ENCODE measurements around the gene ASPSCR1. TPM values are rescaled to one million over a fixed set of nuclear protein-coding genes. Genes with fewer than 3 reads are reported as not detected.

ASPSCR1 gene
- total and polyA plus RNA-seq, 2 of the 13 experiments (the other 11 are each of a cell fraction or from before 2014, with no cell fraction given): 274 to 314 TPM

- TF ChIP-seq ZNF253 (CRISPR knock-in tag; IDR thresholded peaks at IDR 0.05; ENCODE audit: borderline replicate concordance): no peak
- no peak for TF ChIP-seq MAF1 (CRISPR knock-in tag; IDR thresholded peaks at IDR 0.05; ENCODE audit: borderline replicate concordance)
- TF ChIP-seq SIX4 (CRISPR knock-in tag; IDR thresholded peaks at IDR 0.05): no peak
- TF ChIP-seq, protein P1, sequence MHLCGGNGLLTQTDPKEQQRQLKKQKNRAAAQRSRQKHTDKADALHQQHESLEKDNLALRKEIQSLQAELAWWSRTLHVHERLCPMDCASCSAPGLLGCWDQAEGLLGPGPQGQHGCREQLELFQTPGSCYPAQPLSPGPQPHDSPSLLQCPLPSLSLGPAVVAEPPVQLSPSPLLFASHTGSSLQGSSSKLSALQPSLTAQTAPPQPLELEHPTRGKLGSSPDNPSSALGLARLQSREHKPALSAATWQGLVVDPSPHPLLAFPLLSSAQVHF (CRISPR knock-in tag; IDR thresholded peaks at IDR 0.05): no peak
- no peak for TF ChIP-seq MED1 (CRISPR knock-in tag; IDR thresholded peaks at IDR 0.05)
- no peak for TF ChIP-seq ZKSCAN5 (CRISPR knock-in tag; IDR thresholded peaks at IDR 0.05)
- no peak for TF ChIP-seq ISL2 (CRISPR knock-in tag; IDR thresholded peaks at IDR 0.05)
- no peak for TF ChIP-seq CCAR2 (optimal IDR thresholded peaks at IDR 0.05; ENCODE audit: low read depth, low read length)
- TF ChIP-seq TOE1 (CRISPR knock-in tag; IDR thresholded peaks at IDR 0.05): no peak
- TF ChIP-seq MEIS2 (CRISPR knock-in tag; IDR thresholded peaks at IDR 0.05): no peak
- no peak for TF ChIP-seq ETS1 (CRISPR knock-in tag; IDR thresholded peaks at IDR 0.05)
- TF ChIP-seq TEF (CRISPR knock-in tag; IDR thresholded peaks at IDR 0.05): no peak
- TF ChIP-seq ZNF577 (CRISPR knock-in tag; IDR thresholded peaks at IDR 0.05; ENCODE audit: borderline replicate concordance, low read depth): no peak
- TF ChIP-seq ZNF780A (CRISPR knock-in tag; IDR thresholded peaks at IDR 0.05): no peak
- TF ChIP-seq, protein P2, sequence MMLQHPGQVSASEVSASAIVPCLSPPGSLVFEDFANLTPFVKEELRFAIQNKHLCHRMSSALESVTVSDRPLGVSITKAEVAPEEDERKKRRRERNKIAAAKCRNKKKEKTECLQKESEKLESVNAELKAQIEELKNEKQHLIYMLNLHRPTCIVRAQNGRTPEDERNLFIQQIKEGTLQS (CRISPR knock-in tag; IDR thresholded peaks at IDR 0.05): no peak
- TF ChIP-seq ZNF296 (CRISPR knock-in tag; conservative IDR thresholded peaks at IDR 0.05): no peak
- TF ChIP-seq SAFB2 (CRISPR knock-in tag; IDR thresholded peaks at IDR 0.05; ENCODE audit: borderline replicate concordance, low read depth): no peak
- TF ChIP-seq PRPF4 (IDR thresholded peaks at IDR 0.05; ENCODE audit: low read depth, low read length, poor library complexity, severe bottlenecking): no peak
- TF ChIP-seq, protein P3, sequence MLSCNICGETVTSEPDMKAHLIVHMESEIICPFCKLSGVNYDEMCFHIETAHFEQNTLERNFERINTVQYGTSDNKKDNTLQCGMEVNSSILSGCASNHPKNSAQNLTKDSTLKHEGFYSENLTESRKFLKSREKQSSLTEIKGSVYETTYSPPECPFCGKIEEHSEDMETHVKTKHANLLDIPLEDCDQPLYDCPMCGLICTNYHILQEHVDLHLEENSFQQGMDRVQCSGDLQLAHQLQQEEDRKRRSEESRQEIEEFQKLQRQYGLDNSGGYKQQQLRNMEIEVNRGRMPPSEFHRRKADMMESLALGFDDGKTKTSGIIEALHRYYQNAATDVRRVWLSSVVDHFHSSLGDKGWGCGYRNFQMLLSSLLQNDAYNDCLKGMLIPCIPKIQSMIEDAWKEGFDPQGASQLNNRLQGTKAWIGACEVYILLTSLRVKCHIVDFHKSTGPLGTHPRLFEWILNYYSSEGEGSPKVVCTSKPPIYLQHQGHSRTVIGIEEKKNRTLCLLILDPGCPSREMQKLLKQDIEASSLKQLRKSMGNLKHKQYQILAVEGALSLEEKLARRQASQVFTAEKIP (CRISPR knock-in tag; IDR thresholded peaks at IDR 0.05; ENCODE audit: borderline replicate concordance): no peak
- no peak for TF ChIP-seq CENPT (CRISPR knock-in tag; IDR thresholded peaks at IDR 0.05; ENCODE audit: low read depth)
- no peak for TF ChIP-seq ZMYM3 (CRISPR knock-in tag; IDR thresholded peaks at IDR 0.05)
Measured at GRCh38 chr17:82064433-82065192, 87.2 kb downstream of the ASPSCR1 start (continued).
